ENCODE measurements around the gene ULK4. TPM values are rescaled to one million over a fixed set of nuclear protein-coding genes. Genes with fewer than 3 reads are reported as not detected.

The ULK4 gene
- total and polyA plus RNA-seq, 2 of the 4 experiments (the other 2 are of a cell fraction), result 2.7 to 5.0 TPM

DNA sequence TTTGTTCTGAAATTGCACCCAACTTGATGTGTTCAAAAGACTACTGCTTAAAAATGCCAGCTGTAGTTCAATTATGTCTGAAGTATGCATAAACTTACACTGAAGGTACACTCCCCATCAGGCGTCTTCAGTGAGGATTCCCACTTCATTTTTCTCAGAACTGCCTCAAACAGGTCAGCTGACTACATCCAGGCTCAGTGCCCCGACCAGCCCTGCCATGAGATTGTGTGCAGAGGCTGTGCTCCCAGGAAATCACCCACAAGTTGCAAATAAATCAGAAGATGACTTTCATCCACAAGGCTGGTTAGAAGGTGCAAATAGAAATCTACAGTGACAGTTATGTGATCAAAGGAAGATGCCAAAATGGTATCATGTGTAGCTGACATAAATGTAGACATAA, 711.1 kb downstream of the ULK4 start:
- Histone ChIP-seq H3K4ac (ENCODE audit: low read depth, low read length) (no peak overlapping the region), H2BK120ac (ENCODE audit: low read depth, low read length) (no peak overlapping the region), H2AK9ac (replicated peaks; ENCODE audit: low read depth, low read length, poor library complexity) (no peak overlapping the region), H3K14ac (replicated peaks; ENCODE audit: low read depth, low read length) (no peak overlapping the region), H3K36me3 (ENCODE audit: control insufficient read depth, insufficient read depth, low read length) (no peaks in the 10 kb centered on the region), H3K4me1 (ENCODE audit: control insufficient read depth, insufficient read depth, low read length) (peaks cover 3% of the 10 kb centered on the region; the same call in 1 of the 2 replicates), H2BK5ac (ENCODE audit: low read depth, low read length, poor library complexity, severe bottlenecking) (no peak overlapping the region), H3K9me1 (ENCODE audit: insufficient read depth, low read length) (peaks cover 5% of the 10 kb centered on the region; the same call in 1 of the 2 replicates), H2AFZ (replicated peaks; ENCODE audit: low read length, poor library complexity) (no peak overlapping the region), H3K23ac (ENCODE audit: low read depth, low read length) (no peak overlapping the region), H4K5ac (ENCODE audit: low read depth, low read length) (no peak overlapping the region), H2BK20ac (ENCODE audit: low read depth, low read length) (no peak overlapping the region), H3K4me2 (ENCODE audit: low read depth, low read length) (no peak overlapping the region), H4K8ac (ENCODE audit: low read depth in 2 of 2, low read length in 2 of 2) (no peak overlapping the region), H3K79me1 (ENCODE audit: low read depth in 1 of 2, low read length in 2 of 2) (no peaks in the 10 kb centered on the region), H4K91ac (ENCODE audit: insufficient read depth, low read depth, low read length) (no peak overlapping the region), H4K20me1 (ENCODE audit: insufficient read depth, low read length) (no peaks in the 10 kb centered on the region; the same call in 1 of the 2 replicates), H3K9me3 (ENCODE audit: control insufficient read depth, insufficient read depth, low read length) (no peaks in the 10 kb centered on the region), H3K9ac (ENCODE audit: low read depth, low read length) (no peak overlapping the region), H3K27me3 (ENCODE audit: control insufficient read depth, insufficient read depth, low read length) (no peaks in the 10 kb centered on the region), H2AK5ac (ENCODE audit: low read depth, low read length) (no peak overlapping the region), H3K27ac (ENCODE audit: insufficient read depth, low read length) (no peak overlapping the region), H3K18ac (ENCODE audit: low read depth, low read length) (no peak overlapping the region), H2BK15ac (ENCODE audit: low read depth, low read length) (no peak overlapping the region), H3K4me3 (ENCODE audit: insufficient read depth, low read depth, low read length) (no peak overlapping the region), H3K56ac (ENCODE audit: extremely low read depth, insufficient read depth, low read length) (no peak overlapping the region)
- dilution Hi-C loops (cut with HindIII; ENCODE audit: low sequenced_read_pairs, unreplicated experiment), result no loop called here
- intact Hi-C loops (cut with micrococcal nuclease), result no loop called here
- TF ChIP-seq NFE2L2 (IDR thresholded peaks at IDR 0.05; ENCODE audit: low read depth, low read length), result no peak
- TF ChIP-seq, protein P1, sequence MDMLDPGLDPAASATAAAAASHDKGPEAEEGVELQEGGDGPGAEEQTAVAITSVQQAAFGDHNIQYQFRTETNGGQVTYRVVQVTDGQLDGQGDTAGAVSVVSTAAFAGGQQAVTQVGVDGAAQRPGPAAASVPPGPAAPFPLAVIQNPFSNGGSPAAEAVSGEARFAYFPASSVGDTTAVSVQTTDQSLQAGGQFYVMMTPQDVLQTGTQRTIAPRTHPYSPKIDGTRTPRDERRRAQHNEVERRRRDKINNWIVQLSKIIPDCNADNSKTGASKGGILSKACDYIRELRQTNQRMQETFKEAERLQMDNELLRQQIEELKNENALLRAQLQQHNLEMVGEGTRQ (IDR thresholded peaks at IDR 0.05; ENCODE audit: low read depth, low read length), result no peak
- no peak for TF ChIP-seq BHLHE40 (IDR thresholded peaks at IDR 0.05; ENCODE audit: low read depth, low read length)
- no peak for TF ChIP-seq RCOR1 (IDR thresholded peaks at IDR 0.05; ENCODE audit: insufficient replicate concordance, low read length)
- TF ChIP-seq MAFK (IDR thresholded peaks at IDR 0.05; ENCODE audit: low read depth, low read length), result no peak
- no peak for TF ChIP-seq CEBPB (IDR thresholded peaks at IDR 0.05; ENCODE audit: low read depth, low read length)
- TF ChIP-seq FOS (IDR thresholded peaks at IDR 0.05; ENCODE audit: low read depth, low read length), result no peak
- no peak for TF ChIP-seq MXI1 (IDR thresholded peaks at IDR 0.05; ENCODE audit: borderline replicate concordance, low read depth, low read length)
- TF ChIP-seq RFX5 (IDR thresholded peaks at IDR 0.05; ENCODE audit: low read depth, low read length), result no peak
- TF ChIP-seq, protein P2, sequence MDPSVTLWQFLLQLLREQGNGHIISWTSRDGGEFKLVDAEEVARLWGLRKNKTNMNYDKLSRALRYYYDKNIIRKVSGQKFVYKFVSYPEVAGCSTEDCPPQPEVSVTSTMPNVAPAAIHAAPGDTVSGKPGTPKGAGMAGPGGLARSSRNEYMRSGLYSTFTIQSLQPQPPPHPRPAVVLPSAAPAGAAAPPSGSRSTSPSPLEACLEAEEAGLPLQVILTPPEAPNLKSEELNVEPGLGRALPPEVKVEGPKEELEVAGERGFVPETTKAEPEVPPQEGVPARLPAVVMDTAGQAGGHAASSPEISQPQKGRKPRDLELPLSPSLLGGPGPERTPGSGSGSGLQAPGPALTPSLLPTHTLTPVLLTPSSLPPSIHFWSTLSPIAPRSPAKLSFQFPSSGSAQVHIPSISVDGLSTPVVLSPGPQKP (IDR thresholded peaks at IDR 0.05; ENCODE audit: borderline replicate concordance, low read depth, low read length), result no peak
- TF ChIP-seq, protein P3, sequence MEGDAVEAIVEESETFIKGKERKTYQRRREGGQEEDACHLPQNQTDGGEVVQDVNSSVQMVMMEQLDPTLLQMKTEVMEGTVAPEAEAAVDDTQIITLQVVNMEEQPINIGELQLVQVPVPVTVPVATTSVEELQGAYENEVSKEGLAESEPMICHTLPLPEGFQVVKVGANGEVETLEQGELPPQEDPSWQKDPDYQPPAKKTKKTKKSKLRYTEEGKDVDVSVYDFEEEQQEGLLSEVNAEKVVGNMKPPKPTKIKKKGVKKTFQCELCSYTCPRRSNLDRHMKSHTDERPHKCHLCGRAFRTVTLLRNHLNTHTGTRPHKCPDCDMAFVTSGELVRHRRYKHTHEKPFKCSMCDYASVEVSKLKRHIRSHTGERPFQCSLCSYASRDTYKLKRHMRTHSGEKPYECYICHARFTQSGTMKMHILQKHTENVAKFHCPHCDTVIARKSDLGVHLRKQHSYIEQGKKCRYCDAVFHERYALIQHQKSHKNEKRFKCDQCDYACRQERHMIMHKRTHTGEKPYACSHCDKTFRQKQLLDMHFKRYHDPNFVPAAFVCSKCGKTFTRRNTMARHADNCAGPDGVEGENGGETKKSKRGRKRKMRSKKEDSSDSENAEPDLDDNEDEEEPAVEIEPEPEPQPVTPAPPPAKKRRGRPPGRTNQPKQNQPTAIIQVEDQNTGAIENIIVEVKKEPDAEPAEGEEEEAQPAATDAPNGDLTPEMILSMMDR (conservative IDR thresholded peaks at IDR 0.05; ENCODE audit: low read depth, low read length), result no peak
- no peak for TF ChIP-seq RAD21 (IDR thresholded peaks at IDR 0.05; ENCODE audit: low read length)
- no peak for TF ChIP-seq MAZ (IDR thresholded peaks at IDR 0.05; ENCODE audit: borderline replicate concordance, low read depth, low read length)
- no peak for TF ChIP-seq POLR2A (IDR thresholded peaks at IDR 0.05; ENCODE audit: low read depth, low read length)
- TF ChIP-seq CHD1 (IDR thresholded peaks at IDR 0.05; ENCODE audit: low read depth, low read length), result no peak
- no peak for TF ChIP-seq SMC3 (IDR thresholded peaks at IDR 0.05; ENCODE audit: low read depth, low read length)
- DNase-seq, result no peak
- no CpG with 5 or more reads among the region's 2 CpGs for WGBS, 2 experiments (ENCODE audit: extremely low coverage in 2 of 2, insufficient read length in 1 of 2)
- CTCF ChIA-PET, result no interaction called here
- BruUV-seq (replicated peaks), result no TSS peak
- no peak for ATAC-seq (ENCODE audit: low read depth)
- POLR2A ChIA-PET (ENCODE audit: unreplicated experiment), result no interaction called here
- in situ Hi-C loops (cut with MboI; ENCODE audit: low sequenced_read_pairs), result no loop called here
